ENCODE results near the gene RNASE7.
A peak's percentile ranks its signal among the peaks of the same experiment; 100 is the strongest.

Gene RNASE7

DNA sequence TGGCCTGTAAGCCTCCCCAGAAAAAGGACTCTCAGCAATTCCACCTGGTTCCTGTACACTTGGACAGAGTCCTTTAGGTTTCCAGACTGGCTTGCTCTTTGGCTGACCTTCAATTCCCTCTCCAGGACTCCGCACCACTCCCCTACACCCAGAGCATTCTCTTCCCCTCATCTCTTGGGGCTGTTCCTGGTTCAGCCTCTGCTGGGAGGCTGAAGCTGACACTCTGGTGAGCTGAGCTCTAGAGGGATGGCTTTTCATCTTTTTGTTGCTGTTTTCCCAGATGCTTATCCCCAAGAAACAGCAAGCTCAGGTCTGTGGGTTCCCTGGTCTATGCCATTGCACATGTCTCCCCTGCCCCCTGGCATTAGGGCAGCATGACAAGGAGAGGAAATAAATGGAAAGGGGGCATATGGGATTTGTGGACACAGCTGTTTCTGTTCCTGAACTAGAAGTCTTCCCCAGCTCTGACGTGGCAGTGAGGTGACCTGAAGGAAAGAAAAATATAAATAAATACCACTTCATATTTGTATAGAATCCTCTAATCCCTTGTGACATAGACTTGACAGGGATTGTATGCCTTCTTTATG lies 1.3 kb downstream of the RNASE7 start:
- no peak for DNase-seq (ENCODE audit: low spot score)

DNA sequence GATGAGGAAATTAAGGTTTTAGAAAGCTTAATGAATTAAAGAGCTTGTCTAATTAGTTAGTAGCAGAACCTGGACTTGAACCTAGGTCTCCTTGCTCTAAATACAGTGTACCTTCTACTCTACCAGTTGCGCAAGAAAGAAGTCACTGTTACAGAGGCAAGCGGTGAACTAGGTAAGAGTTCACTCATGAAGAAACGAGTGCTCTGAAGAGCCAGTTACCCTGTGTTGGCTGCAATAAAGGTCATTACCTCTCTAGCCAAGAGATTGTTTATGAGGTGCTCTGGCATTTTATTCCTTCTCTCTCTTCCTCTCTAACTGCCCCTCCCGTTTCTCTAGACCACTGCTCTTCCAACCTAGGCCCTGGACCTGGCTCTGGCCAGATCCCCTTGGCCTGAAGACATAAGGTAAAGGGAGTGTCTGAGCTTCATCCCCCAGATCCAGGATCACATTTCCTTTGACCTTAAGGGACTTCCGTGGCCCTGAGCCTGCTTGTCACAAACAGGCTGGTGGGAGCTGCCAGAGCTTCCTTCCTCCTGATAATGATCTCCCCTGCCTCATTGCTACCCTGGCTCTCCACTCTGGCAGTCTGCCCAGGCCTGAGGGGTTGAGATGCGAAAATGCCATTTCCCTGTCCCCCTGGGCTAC lies 1.9 kb downstream of the RNASE7 start:
- peak; percentile 32 for DNase-seq (ENCODE audit: low spot score)

GRCh38 chr14:21047378-21047781 lies 5.2 kb downstream of the RNASE7 start:
- DNase-seq (ENCODE audit: low spot score) = no peak

- no peak for DNase-seq (ENCODE audit: low spot score)
These were observed 6.5 kb downstream of the RNASE7 start for GRCh38 chr14:21048638-21049037.

DNA sequence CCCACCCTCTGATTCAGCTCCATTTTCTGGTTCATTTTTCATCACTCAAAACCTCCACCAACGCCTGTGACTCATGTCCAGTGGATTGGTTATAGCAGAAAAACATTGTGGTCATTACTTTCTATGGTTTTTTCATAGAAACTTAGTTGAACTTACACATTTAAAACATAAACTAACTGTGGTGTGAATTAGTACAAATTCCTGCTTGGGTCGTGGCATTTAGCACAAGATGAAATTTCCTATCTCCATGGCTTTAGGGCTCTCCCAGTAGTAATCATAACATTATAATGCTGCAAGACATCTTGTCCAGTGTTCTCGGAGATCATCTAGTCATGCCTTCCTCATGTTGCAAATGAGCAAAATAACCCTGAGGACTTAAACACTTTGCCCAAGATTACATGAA lies 7.1 kb downstream of the RNASE7 start:
- no peak for DNase-seq (ENCODE audit: low spot score)

- DNase-seq (ENCODE audit: low spot score) = no peak
These were observed 8.4 kb downstream of the RNASE7 start for GRCh38 chr14:21050597-21050996.

GRCh38 chr14:21053184-21054122 lies 11.3 kb downstream of the RNASE7 start:
- DNase-seq (ENCODE audit: low spot score) = no peak

GRCh38 chr14:21054123-21054767 lies 12.1 kb downstream of the RNASE7 start:
- DNase-seq (ENCODE audit: low spot score) = no peak

DNA sequence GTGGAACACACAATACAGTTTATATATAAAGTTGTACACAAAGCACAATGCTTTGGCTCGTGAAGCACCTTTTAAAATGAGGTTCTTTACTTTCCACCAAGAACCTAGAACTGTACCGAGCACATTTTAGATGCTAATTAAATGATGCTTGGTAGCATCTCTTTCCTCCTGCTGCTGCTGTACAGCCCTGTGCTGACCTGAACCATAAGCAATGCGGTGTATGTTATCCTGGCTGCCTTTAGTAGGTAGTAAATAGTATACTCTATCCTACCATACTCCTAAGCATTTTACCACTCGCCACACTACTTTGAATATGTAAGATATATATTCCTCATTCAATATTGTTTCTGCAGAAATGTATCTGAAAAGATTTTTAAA lies 12.6 kb downstream of the RNASE7 start:
- no peak for DNase-seq (ENCODE audit: low spot score)

DNA sequence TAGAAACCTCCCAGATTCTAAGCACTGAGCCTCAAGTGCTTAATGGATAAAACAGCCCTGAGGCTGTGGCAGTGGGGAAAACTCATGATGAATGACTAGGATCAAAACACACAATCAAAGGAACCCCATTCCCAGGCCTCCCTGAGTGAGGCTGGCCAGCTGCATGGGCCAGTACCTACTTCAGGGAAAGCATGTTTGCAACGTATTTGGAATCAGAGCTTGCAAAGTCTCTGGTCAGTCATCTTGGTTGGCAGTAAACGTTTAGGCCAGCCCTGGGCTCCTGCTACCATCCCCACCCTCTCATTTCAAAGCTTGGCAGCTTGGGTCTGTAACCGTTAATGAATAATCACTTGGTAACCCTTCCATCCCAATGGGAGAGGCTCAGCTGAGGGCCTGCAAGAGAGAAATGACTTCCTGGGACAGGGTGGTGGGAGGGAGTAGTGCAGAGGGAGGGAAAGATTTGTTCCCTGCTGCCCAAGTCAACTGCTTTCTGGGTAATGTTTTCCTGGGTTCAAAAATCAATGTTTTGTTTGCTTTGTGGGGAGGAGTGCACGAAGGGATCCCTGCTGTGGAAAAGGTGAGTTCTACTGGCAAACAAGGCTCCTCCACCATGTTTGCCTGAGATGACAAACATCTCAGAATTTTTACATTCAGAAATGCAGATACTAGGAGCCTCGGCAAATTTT lies 13.4 kb downstream of the RNASE7 start:
- DNase-seq (ENCODE audit: low spot score) = no peak

DNA sequence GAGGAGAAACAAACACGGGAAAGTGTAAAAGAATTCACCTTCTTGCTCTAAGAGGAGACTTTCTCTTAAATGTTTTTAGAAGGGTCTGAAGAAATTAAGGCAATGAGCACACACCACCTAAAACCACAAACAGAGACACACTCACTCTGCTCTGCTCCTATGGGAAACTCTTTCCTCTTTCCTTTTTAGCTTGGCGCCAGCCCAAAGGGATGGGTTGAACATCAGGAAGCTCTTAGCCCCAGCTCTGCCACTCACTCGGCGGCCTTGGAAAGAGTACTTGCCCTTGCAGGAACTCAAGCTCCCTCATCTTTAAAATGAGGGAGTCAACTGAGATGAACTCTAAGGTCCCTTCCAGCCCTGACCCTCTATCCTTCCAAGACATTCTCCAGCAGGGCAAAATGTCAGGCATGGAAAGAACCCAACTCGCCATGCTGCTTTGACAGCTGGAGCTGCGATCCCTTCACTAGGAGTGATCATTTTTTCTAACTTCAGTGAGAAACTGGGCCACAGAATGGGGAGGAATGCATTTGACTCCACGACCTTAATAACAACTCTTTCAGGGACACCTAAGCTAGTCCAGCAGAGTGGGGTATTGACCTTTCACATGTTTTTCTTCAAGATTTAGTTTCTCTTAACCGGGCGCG lies 14.5 kb downstream of the RNASE7 start:
- DNase-seq (ENCODE audit: low spot score) = no peak

GRCh38 chr14:21057803-21058675 lies 15.9 kb downstream of the RNASE7 start, which contains the start of gene RNASE8:
RNASE8 (plus strand) TSS chr14:21057822; CDS start chr14:21057893, 71 bp downstream.
- no peak for DNase-seq (ENCODE audit: low spot score)

DNA sequence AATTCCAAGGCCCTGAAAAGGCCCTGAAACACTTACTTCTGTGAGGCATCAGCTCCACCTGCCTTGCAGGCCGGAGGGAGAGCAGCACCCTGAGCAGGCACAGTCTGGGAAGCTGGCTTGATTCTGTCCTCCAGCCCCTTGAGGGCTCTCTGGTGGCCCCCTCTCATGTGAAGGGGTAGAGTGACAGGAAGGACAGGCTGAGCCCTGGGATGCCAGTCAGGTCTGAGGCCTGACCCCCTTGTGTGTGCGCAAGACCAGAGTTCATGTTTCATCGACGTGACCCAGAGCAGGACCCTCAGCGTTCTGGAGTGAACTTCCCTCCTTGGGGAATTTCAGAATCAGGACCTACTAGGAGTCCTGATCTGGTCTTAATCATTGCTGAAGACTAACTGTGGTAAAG lies 16.7 kb downstream of the RNASE7 start:
- no peak for DNase-seq (ENCODE audit: low spot score)

DNA sequence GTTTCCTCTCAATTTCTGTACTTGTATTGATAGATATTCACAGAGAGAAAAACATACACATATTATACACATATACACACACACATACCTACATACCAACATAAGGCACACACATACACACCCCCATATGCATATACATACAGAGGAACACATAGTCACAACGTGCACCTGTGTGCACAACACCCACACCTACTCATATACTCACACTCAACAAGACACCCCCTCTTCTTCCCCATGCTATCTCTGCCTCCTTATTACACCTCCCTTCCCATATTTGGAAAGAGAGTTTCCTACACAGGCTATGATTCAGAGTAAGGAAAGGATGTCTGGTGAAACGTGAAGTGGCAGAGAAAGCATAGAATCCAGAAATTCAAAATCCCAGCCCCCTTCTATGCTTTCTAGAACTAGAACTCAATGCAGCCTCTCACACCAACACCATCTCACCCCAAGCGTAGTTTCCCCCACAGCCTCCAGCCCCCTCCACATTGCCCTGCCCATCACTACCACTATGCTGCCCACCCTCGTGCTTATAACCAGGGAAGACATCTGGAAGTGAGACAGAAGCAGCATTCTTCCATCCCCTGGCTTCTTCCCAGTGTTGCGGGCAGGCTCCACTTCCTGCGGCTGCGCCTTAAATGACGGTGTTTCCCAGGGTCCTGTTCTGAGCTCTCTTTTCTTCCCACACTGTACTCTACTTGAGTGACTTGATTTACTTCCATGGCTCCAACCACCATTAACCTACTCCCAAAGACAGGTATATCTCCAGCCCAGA lies 17.9 kb downstream of the RNASE7 start:
- DNase-seq (ENCODE audit: low spot score) = no peak

DNA sequence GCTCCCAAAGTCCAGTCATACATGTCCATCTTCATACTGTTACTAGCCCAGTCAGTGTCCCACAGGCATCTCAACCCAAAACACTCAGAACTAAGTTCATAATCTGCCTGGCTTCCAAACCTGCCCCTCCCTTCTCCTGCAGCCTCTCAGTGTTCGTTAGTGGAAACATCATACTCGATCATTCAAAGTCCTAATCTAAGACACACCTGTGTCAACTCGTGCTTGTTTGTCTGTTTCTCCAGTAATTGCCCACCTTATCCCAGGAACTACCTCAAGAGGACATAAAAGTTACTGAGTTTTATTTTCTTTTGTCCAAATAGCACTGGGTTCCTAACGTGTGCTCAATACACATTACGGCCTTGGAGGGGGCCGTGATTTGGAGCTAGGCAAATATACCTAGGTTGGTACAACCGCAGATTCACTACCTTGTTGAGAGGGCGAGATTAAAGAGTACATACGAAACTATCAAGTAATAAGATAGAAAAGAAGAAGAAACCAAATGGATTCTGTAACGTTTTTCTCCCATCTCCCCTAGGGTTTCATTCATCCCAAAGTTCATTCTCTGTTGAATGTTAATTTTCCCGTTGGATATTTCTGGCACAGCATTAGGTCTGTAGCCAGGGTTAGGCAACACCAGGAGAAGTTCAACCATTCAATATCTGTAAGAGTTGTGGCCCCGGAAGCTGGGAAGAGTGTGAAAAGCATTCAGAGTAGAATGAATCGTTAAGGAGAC lies 18.6 kb downstream of the RNASE7 start:
- no peak for DNase-seq (ENCODE audit: low spot score)

- no peak for DNase-seq (ENCODE audit: low spot score)
These were observed 19.1 kb downstream of the RNASE7 start for GRCh38 chr14:21061347-21061668.

DNA sequence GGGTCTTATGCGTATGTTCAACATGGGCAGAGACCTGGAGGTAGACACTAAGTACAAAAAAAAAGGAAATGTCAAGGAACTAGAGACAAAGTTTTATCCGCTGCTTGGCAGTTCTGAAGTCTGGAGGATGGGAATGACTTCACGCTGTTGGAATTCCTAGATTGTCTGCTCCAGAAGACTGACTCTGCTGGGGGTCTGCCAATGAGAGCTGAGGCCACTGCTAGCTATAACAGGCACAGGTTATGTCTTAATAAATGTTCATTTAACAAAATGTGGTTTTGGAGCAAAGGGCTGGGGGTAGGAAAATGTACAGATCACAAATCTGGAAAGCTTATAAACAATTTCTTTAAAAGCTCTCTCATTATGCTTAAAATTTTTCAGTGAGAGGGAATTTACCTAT lies 21.3 kb downstream of the RNASE7 start:
- DNase-seq (ENCODE audit: low spot score) = no peak

DNA sequence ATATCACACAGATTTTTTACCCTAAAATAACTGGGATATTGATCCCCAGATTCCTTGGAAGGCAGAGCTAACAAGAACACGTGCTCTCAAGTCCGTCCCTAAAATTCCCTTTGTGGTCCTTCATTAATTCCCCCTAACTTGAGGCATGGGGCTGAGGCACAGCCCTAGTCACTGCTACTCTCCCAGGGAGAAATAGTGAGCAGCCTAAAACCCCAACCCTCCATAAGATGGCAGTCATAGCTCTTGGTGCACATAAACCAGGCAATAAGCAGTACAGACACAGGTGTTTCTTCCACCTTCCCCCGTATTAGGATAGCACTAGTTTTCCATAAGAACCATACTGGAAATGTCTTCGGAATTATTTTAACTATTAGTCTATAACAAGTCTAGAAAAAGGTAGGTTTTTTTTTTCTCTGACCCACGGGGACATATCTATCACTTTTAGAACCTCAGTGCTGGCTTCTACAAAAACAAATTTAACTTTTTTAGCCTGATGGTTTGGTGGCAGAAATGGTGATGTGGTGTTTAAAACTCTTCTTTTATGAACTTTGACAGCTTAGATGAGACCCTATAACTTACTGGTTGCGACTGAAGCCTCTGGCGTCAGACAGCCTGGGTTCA lies 24.8 kb downstream of the RNASE7 start:
- DNase-seq (ENCODE audit: low spot score) = no peak
